IPS-NIHi7 (cell line): ENCODE measurements around the gene GRIN1.
A peak's percentile ranks its signal among the peaks of the same experiment; 100 is the strongest.

Experiments
- DNase-seq: peaks from one replicate; pipeline ENCODE4 v3.0.0; 2012; ENCODE audit warnings: mixed read lengths; ENCODE audit errors: extremely low spot score

The GRIN1 gene

DNA sequence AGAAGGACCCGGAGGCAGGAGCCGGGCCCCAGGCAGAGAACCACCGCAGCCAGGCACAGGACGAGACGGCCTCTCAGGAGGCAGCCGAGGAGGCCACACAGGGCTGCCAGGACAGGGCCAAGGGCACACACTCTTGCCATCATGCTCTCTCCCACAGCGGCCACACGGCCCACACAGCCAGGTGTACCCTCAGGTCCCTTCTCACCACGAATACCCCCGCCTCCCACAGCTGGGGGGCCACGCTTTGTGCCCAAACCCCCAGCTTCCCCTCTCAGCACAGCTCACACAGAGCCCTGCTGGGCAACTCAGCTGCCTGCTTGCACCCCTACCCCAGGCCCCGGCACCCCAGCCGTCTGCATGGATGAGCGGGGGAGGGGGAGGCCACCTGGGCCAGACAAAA is 54.8 kb downstream of the GRIN1 start:
- no peak for DNase-seq

GRCh38 chr9:137194388-137194787 is 55.4 kb downstream of the GRIN1 start:
- DNase-seq, result no peak

DNA sequence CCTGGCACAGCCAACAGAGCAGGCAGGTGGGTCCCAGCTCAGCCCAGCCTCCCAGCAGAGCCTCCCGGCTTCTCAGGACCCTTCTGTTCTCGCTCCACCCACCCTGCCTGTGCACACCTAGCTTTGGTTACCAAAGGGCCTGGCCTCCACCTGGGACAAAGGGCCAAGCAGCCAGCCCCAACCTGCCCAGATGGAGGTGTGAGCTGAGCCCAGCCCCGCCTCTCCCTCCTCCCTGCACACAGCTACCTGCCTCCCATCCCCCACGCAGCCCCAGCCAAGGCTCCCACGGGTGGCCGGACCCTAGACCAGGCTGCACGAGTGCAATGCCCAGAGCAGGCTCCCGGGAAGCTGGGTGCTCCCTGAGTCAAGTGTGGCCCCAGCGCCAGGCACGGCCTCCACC is 56.0 kb downstream of the GRIN1 start:
- no peak for DNase-seq

GRCh38 chr9:137195525-137196220 is 56.7 kb downstream of the GRIN1 start:
- no peak for DNase-seq

- no peak for DNase-seq
These were observed 59.3 kb downstream of the GRIN1 start for GRCh38 chr9:137198051-137198901.

DNA sequence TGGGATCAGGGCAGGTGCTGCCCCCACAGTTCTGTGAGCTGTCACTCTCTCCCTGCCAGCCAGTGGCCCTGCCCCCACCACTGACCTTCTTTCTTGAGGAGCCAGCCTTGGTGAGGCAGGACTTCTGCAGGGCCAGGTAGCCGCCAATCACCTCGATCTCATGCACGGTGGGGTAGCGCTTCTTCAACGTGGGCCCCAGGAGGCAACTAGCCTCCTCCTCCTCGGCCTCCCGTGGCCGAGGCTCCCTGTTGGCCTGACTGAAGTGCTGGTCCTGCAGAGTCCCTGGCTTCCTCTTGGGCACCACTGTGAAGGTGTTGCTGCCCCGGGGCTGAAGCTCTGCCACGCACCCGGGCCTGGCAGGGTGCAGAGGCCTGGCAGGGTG is 59.9 kb downstream of the GRIN1 start:
- no peak for DNase-seq

DNA sequence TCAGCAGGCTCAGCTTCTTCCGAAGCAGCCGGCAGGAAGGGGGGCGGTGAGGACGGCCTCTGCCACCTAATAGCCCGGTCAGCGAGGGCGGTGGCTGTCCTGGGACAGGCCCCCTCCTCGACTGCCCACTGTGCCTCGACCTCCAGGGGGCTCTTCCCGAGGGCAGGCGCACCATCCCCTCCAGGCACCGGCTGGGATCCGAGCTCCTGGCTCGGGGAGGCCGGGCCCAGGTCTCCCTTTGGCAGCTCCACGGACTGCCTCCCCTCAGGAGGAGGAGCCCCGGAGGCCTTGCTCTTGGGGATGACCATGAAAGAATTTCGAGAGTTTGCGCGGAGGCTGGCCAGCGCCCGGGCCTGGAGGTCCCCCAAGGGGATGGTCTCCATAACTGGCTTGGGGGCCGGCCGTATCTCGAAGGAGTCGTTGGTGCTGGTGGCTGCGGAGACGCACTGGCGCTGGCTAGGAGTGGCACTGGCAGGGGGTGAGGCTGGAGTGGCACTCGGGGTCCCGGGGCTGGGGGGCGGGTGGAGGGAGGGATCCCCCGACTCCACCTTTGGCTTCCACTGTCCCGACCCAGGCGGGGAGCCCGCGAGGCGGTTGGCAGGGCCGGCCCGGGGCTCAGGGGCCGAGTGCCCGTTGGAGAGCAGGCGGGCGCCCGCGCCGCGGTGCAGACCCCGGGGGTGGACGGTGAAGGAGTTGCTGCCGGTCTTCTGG is 60.6 kb downstream of the GRIN1 start:
- DNase-seq, result no peak

DNA sequence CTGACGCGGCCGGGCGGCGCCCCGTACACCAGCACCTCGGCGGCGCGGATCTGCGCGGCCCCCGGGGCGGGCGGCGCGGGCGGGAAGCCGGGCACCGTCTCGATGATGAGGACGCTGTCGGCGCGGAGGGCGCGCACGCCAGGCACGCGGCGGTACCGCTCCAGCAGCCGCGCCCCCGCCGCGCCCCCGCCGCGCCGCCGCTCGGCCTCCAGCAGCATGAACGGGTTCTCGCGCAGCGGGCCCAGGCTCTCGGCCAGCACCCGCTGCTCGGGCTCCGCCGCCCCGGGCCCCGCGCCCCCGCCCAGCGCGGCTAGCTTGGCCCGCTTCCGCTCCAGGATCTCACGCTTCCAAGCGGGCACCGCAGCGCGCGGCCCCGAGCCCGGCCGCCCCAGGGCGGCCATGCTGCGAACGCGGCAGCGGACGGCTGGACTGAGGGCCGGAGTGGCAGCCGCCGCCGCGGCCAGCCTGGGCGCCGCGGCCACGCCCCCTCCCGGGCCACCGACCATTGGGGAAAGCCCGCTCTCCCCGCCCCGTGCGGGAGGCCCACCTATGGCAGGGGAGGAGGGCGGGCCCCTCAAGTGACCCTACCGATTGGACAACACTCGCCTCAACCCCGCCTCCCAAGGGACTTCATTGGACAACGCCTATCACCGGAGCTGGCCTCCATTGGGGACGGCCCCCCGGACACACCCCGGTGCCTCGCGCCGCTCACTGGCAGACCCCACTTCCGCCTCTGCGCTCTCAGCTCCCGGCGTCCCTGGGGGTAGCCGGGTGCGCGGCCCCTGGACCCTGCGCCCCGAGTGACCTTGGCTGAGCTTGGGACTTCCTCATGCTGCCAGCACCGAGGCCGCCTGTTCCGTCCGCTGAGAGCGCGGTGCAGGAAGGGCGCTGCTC is 61.6 kb downstream of the GRIN1 start, which contains the start of gene TPRN:
TPRN (minus strand) TSS at position 431 of the 894 bp plus-strand sequence; CDS start at position 401, 30 bp downstream.
- DNase-seq, result peak; percentile 100

GRCh38 chr9:137201205-137201868 is 62.4 kb downstream of the GRIN1 start:
- no peak for DNase-seq

DNA sequence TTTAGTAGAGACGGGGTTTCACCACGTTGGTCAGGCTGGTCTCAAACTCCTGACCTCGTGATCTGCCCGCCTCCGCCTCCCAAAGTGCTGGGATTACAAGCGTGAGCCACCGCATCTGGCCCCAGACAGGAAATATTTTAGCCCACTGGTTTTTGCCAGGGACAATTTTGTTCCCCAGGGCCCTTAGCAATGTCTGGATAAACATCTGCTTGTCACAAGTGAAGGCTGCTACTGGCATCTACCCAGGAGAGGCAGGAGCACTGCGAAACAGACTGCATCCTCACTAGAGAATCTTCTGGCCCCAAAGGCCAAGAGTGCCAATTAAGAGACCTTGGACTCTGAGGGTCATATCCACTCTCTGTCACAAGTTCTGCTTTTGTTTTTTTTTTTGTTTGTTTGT is 64.0 kb downstream of the GRIN1 start:
- no peak for DNase-seq

DNA sequence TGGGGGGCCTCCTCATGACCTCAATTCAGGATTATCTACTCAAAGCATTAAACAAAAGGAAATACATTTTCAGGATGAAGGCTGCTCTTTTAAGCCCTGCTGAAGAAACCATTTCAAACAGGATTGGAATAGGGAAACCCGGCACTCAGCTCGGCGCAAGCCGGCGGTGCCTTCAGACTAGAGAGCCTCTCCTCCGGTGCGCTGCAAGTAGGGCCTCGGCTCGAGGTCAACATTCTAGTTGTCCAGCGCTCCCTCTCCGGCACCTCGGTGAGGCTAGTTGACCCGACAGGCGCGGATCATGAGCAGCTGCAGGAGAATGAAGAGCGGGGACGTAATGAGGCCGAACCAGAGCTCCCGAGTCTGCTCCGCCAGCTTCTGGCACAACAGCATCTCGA is 65.8 kb downstream of the GRIN1 start:
- no peak for DNase-seq

DNA sequence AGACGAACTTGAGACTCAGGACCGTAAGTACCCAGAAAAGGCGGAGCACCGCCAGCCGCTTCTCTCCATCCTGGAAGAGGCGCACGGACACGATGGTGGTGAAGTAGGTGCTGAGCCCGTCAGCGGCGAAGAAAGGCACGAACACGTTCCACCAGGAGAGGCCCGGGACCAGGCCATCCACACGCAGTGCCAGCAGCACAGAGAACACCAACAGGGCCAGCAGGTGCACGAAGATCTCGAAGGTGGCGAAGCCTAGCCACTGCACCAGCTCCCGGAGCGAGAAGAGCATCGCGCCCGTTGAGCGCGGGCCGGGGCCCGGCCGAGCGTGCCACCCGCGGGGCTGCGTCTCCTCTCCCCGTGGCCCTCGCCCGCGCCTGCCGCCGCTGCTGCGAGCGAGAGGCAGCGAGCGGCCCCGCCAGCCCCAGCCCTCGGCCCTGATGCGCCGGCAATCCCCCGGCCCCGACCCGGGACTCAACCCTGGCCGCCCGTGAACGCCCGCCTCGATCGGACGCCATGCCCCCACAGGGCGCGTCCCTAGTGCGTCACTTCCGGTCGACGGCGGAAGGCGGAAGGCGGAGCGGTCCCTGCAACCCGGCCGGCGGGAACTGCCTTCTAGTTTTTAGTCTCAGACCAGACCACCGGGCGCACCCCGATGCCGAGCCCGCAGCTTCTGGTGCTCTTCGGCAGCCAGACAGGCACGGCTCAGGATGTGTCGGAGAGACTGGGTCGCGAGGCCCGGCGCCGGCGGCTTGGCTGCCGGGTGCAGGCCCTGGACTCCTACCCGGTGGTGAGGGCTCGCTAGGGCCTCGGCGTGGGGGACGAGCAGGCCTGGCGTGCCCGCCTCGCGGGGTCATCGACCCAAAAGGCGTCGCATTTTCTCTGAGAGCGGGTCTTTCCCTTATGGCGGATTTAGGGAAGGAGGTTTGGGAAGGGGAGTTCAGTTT is 66.4 kb downstream of the GRIN1 start, which contains the start of the genes NDOR1 and TMEM203:
NDOR1 (plus strand) TSS at position 575 of the 944 bp plus-strand sequence; CDS start at position 653, 78 bp downstream.
TMEM203 (minus strand) TSS at position 523 of the 944 bp plus-strand sequence; CDS start at position 289, 234 bp downstream.
- peak; percentile 92 for DNase-seq

DNA sequence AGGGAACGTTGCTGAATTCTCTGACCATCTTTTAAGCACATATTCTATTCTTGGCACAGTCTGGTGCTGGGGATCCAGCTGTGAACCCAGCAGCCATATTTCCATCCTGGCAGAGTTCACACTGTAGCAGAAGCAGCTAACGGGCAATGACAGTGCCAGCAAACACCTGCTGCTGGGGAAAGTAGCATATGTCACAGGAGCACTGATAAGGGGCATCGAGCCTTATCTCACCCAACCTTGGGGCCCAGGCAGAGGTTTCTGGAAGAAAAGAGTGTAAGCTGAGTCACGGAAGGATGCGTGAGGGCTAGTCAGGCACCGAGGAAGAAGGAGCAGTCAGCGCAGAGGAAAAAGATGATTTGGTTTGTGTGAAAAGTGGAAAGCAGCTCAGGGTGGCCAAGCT is 67.6 kb downstream of the GRIN1 start:
- DNase-seq, result no peak

- no peak for DNase-seq
These were observed 72.6 kb downstream of the GRIN1 start for GRCh38 chr9:137211532-137211931.

DNA sequence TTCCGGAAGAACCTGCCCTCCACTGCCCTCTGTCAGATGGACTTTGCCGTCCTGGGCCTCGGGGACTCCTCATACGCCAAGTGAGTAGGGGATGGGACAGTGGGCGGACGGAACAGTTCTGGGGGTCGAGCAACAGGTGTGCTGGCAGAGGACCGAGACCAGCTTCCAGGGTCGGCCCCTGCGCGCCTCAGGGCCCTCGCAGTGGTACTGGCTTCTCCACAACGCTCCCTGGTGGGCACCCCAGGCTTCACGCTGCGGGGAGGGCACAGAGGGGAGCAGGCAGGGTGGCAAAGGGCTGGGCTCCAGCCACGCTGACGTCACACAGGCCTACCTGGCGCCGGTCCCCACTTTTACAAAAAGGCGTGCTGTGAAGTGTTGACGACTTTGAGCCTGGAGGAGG is 73.6 kb downstream of the GRIN1 start:
- DNase-seq, result no peak

DNA sequence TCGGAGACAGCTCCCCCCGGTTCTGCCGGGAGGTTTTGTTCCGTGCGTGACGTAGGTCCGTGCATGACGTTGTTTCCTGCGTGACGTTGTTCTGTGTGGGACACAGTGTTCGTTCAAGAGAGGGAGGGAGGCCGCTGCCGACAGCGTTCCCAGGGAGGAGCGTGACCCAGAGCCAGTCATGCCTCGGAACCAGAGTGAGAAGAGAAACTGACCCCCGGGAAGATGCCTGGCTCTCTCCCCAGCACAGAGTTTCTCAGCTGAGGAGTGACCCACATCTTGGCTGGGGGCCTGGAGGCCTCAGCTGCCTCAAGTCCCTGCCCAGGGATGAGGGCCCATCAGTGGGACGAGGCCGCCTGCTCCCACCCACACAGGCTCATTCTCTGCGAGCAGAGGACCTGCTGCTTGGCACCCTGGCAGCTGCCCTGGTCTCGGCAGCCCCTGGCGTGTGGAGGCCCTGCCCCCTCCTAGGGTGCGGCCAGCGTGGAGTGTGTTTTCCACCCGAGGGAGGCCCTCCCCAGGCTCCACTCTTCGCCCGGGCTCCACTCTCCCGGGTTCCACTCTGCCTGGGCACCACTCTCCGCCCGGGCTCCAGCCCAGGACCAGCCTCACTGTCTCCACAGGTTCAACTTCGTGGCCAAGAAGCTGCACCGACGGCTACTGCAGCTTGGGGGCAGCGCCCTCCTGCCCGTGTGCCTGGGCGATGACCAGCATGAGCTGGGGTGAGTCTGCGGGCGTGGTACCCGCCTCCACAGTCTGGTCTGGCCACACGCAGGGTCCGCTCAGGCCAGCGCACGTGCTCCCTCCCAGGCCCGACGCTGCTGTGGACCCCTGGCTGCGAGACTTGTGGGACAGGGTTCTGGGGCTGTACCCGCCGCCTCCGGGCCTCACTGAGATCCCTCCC is 74.5 kb downstream of the GRIN1 start:
- DNase-seq, result no peak

- no peak for DNase-seq
These were observed 75.7 kb downstream of the GRIN1 start for GRCh38 chr9:137214620-137215019.

DNA sequence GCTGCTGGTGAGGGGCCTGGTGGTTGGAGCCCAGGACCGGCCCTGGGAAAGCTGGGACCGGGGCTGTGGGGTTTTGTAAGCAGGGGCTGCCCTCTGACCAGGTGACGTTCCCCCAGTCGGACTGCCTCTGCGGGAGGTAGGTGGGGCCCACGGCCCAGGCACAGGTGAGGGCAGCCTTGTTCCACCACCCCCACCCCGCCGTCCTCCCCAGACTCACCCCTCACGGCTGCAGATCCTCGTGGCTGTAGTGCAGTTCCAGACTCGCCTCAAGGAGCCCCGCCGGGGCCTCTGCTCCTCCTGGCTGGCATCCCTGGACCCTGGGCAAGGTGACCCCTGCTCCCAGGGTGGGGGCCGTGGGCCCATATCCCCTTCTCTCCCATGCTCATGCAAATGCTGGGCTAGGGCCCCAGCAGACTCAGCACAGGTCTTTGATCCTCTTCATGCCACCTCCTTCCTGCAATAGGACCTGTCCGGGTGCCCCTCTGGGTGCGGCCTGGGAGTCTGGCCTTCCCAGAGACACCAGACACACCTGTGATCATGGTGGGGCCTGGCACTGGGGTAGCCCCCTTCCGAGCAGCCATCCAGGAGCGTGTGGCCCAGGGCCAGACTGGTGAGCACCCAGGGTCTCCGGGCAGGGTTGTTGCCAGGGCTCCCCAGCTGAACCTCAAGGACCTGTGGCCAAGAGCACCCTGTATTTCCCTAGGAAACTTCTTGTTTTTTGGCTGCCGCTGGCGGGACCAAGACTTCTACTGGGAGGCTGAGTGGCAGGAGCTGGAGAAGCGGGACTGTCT is 76.4 kb downstream of the GRIN1 start:
- DNase-seq, result no peak
